RWPE2 (cell line): Measurements from ENCODE around the gene TMEM50B.
"Not testable (repeated sequence)": the region's sequence is repeated elsewhere in the genome, so short reads cannot be mapped to it uniquely, and the experiment has no call there.

ENCODE experiments used
- ATAC-seq: fragments of 200-7000 bp; cut with Tn5 transposase; 3 replicates; pipeline ENCODE4 v1.9.1; 2021; ENCODE audit warnings: low read depth
- DNase-seq: peaks from one replicate; pipeline ENCODE4 v3.0.0-alpha.2; 2020; ENCODE audit warnings: low spot score
- H3K27ac ChIP-seq: fragments of 450-650 bp; 2 replicates; pipeline ENCODE4 v1.5.1; 2017; ENCODE audit warnings: mild to moderate bottlenecking; ENCODE audit not compliant: poor library complexity, severe bottlenecking
- H3K27me3 ChIP-seq: fragments of 250-450 bp; sonication (Bioruptor Pico); 2 replicates; pipeline ENCODE4 v1.5.1; 2021; ENCODE audit warnings: mild to moderate bottlenecking, moderate library complexity; ENCODE audit not compliant: insufficient read depth, poor library complexity, severe bottlenecking
- H3K36me3 ChIP-seq: fragments of 250-450 bp; sonication (Bioruptor Pico); 2 replicates; pipeline ENCODE4 v1.5.1; 2020; ENCODE audit warnings: low read depth, mild to moderate bottlenecking, moderate library complexity
- H3K4me1 ChIP-seq: fragments of 250-450 bp; sonication (Bioruptor Pico); 2 replicates; pipeline ENCODE4 v1.5.1; 2021; ENCODE audit warnings: mild to moderate bottlenecking, moderate library complexity; ENCODE audit not compliant: insufficient read depth, poor library complexity, severe bottlenecking
- H3K4me3 ChIP-seq: fragments of 250-450 bp; sonication (Bioruptor Pico); 2 replicates; pipeline ENCODE4 v1.5.1; 2021; ENCODE audit warnings: mild to moderate bottlenecking, moderate library complexity; ENCODE audit not compliant: severe bottlenecking
- H3K9me3 ChIP-seq: fragments of 250-450 bp; sonication (Bioruptor Pico); 2 replicates; pipeline ENCODE4 v1.5.1; 2021; ENCODE audit warnings: mild to moderate bottlenecking, moderate library complexity; ENCODE audit not compliant: severe bottlenecking
- TF ChIP-seq, protein P1 (sequence below): fragments of 450-650 bp; IDR thresholded peaks from one replicate; pipeline ENCODE4 v1.5.1; 2017; ENCODE audit warnings: mild to moderate bottlenecking, moderate library complexity; ENCODE audit not compliant: poor library complexity, severe bottlenecking

TMEM50B gene

GRCh38 chr21:33470701-33471100 is 9.1 kb downstream of the TMEM50B start:
- Histone ChIP-seq H3K4me3 (no peak overlapping the region), H3K4me1 (no peaks in the 10 kb centered on the region), H3K36me3 (peaks cover 14% of the 10 kb centered on the region), H3K27me3 (no peaks in the 10 kb centered on the region), H3K27ac (no peak overlapping the region), H3K9me3 (no peaks in the 10 kb centered on the region)
- DNase-seq (no peak), ATAC-seq (no peak)
- TF ChIP-seq, protein P1, sequence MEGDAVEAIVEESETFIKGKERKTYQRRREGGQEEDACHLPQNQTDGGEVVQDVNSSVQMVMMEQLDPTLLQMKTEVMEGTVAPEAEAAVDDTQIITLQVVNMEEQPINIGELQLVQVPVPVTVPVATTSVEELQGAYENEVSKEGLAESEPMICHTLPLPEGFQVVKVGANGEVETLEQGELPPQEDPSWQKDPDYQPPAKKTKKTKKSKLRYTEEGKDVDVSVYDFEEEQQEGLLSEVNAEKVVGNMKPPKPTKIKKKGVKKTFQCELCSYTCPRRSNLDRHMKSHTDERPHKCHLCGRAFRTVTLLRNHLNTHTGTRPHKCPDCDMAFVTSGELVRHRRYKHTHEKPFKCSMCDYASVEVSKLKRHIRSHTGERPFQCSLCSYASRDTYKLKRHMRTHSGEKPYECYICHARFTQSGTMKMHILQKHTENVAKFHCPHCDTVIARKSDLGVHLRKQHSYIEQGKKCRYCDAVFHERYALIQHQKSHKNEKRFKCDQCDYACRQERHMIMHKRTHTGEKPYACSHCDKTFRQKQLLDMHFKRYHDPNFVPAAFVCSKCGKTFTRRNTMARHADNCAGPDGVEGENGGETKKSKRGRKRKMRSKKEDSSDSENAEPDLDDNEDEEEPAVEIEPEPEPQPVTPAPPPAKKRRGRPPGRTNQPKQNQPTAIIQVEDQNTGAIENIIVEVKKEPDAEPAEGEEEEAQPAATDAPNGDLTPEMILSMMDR, result no peak

- H3K4me1 ChIP-seq, DNase-seq, H3K9me3 ChIP-seq, H3K27me3 ChIP-seq, H3K27ac ChIP-seq, ATAC-seq, H3K4me3 ChIP-seq: not testable (repeated sequence)
- peaks cover 24% of the 10 kb centered on the region for H3K36me3 ChIP-seq
These were observed 10.6 kb downstream of the TMEM50B start for GRCh38 chr21:33469183-33469582.

GRCh38 chr21:33461538-33462250 is 18.1 kb downstream of the TMEM50B start:
- H3K27ac ChIP-seq, result no peak overlapping the region
- H3K4me3 ChIP-seq, result no peak overlapping the region
- H3K36me3 ChIP-seq, result peaks cover 57% of the 10 kb centered on the region
- TF ChIP-seq, protein P1, result no peak
- no peaks in the 10 kb centered on the region for H3K4me1 ChIP-seq
- no peak for DNase-seq
- ATAC-seq, result no peak
- no peaks in the 10 kb centered on the region for H3K27me3 ChIP-seq
- H3K9me3 ChIP-seq, result no peaks in the 10 kb centered on the region

GRCh38 chr21:33458861-33459260 is 20.9 kb downstream of the TMEM50B start:
- Histone ChIP-seq H3K4me3 (no peak overlapping the region), H3K27ac (no peak overlapping the region), H3K36me3 (peaks cover 65% of the 10 kb centered on the region), H3K9me3 (no peaks in the 10 kb centered on the region), H3K4me1 (no peaks in the 10 kb centered on the region), H3K27me3 (no peaks in the 10 kb centered on the region)
- TF ChIP-seq, protein P1, result no peak
- ATAC-seq (no peak), DNase-seq (no peak)

DNA sequence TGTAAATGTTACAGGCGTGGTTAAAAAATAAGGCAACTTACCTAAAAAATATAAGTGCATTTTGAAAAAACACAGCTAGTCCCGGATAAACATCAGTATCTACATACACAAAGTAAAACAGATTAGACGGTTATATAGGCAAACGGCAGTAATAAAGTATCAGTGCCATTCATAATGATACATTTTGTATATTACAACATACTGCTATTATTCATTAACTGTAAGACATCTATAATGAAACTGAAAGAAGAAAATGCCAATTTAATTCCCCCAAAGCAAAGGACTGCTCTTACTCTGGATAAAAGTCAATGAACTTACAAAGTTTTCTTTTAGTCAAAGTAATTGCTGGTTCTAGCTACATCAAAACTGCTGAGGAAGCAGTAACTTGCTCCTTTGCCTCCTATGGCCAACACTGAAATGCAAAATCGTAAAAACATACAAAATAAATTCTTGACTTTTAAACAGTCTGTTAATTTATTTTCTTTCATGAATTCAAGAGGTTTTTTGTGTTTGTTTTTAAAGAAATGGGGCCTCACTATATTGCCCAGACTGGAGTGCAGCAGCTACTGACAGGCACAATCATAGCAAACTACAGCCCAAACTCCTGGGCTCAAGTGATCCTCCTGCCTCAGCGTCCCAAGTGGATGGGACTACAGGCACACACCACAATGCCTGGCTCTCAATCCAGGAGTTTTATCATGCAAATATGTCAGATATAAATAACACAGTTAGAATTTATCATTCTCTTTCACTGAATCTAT is 23.9 kb downstream of the TMEM50B start:
- TF ChIP-seq, protein P1, result no peak
- no peaks in the 10 kb centered on the region for H3K9me3 ChIP-seq
- peaks cover 10% of the 10 kb centered on the region for H3K4me1 ChIP-seq
- peaks cover 57% of the 10 kb centered on the region for H3K36me3 ChIP-seq
- no peak for DNase-seq
- H3K27me3 ChIP-seq, result no peaks in the 10 kb centered on the region
- H3K27ac ChIP-seq, result no peak overlapping the region
- no peak overlapping the region for H3K4me3 ChIP-seq
- no peak for ATAC-seq
